Measurements from ENCODE around the gene TBKBP1.

DNA sequence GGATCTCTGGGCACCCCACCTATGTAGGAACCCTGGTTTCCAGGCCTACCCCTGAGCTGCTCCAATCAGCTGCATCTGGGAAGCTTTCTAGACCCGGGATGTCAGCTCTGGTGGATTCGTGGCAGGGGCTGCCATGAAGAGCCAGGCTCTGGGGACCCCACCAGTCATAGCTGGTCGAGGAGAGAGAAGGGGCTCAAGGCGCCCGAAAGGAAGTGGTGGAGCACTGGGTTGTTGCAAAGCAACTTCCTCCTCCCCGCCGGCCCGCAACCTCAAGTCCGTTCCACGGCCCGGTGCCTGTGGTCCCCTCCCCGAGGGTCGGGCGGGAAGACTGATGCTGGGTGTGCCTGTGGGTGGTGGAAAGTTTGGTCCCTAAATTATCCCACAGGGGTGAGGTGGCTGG, 10.2 kb downstream of the TBKBP1 start:
- TF ChIP-seq, protein P1, sequence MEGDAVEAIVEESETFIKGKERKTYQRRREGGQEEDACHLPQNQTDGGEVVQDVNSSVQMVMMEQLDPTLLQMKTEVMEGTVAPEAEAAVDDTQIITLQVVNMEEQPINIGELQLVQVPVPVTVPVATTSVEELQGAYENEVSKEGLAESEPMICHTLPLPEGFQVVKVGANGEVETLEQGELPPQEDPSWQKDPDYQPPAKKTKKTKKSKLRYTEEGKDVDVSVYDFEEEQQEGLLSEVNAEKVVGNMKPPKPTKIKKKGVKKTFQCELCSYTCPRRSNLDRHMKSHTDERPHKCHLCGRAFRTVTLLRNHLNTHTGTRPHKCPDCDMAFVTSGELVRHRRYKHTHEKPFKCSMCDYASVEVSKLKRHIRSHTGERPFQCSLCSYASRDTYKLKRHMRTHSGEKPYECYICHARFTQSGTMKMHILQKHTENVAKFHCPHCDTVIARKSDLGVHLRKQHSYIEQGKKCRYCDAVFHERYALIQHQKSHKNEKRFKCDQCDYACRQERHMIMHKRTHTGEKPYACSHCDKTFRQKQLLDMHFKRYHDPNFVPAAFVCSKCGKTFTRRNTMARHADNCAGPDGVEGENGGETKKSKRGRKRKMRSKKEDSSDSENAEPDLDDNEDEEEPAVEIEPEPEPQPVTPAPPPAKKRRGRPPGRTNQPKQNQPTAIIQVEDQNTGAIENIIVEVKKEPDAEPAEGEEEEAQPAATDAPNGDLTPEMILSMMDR (IDR thresholded peaks at IDR 0.05; ENCODE audit: low read depth, low read length), result no peak
- TF ChIP-seq POLR2A (IDR thresholded peaks at IDR 0.05; ENCODE audit: extremely low read depth, insufficient read length) (no peak), MYC (IDR thresholded peaks at IDR 0.05; ENCODE audit: low read depth, low read length) (no peak)
- TF ChIP-seq, protein P2, sequence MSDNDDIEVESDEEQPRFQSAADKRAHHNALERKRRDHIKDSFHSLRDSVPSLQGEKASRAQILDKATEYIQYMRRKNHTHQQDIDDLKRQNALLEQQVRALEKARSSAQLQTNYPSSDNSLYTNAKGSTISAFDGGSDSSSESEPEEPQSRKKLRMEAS (IDR thresholded peaks at IDR 0.05; ENCODE audit: low read depth, low read length), result no peak

All from NB4 (cell line).